T1000 (cell line): ENCODE results near the gene RGS1.

Source experiments
- DNase-seq: peaks from one replicate; lab custom pipeline; 2025; ENCODE audit warnings: mixed read lengths; lab: John Stamatoyannopoulos, UW

Gene RGS1

DNA sequence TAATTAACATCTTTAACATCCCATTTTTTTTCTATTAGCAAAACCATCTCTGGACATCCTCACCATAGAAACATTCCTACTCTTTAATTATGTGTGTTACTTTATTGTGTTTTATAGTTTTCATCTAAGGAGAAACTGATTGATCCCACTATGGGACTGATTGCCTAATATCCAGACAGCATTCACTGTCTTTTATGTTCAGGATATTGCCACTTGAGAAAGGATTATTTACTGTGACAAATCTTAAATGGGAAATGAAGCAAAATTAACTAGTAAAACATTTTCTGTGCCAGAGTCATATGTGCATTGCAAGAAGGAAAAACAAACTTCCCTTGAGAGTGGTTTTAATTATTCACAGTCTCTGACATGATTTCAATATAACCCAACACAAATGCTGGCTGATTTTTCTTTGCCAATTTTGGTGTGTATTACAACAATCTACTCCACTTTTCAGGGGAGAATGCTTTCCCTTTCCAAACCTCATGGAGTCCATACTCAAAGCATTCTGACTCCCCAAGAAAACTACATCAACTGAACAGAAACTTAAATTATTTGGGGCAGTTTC lies 44.6 kb downstream of the RGS1 start:
- DNase-seq = no peak

DNA sequence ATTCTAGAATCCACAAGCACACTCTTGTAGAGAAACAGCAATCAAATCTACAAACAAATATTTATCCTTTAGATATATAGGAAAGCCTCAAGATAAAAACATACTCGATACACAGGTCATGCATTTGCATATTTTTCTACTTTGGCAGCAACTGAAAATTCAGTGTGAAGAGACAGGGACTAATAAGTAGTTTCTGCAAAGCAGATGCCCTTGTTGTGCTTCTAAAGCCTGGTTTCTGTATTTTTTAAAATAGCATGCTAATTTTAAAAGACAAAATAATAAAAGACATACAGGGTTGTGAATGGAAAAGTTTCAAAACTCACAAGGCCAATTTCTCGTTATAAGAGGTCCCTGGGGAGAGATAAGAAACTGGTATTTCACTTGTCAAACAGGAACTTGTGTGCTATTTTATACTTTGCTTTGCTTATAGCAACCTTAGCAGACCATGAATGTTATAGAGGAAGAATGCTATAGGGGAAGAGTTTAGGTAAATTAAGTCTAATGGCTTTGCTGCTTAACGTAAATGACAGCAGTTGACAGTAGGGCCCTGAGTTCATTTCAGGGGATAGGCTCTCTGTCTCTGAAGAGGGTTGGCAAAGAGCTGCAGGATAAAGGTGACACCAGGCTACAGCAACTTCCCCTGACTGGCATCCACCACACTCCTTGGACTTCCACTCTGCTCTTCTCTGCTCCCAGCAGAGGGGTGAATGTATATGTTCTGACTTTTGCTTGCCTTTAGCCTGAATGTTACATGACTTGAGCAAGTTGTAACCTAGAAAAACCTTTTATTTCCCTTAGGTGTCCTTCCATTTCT lies 51.0 kb downstream of the RGS1 start:
- no peak for DNase-seq

DNA sequence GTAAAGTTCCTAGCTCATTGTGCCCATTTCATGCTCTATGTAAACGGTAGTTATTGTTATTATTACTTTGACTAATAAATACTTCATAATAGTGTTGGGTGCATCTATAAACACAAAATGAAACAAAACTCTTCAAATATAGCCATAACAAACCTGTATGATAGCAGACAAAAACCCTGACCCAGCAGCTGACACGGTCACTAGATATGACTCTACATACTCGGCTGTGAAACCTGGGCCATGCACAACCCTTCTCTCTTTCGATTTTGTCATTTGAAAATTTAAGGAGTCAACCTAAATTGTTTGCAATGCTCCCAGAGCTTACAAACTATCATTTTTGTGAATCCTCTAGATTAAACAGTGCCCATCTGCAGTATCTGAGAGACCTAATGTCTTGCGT lies 52.3 kb downstream of the RGS1 start:
- DNase-seq = no peak

DNA sequence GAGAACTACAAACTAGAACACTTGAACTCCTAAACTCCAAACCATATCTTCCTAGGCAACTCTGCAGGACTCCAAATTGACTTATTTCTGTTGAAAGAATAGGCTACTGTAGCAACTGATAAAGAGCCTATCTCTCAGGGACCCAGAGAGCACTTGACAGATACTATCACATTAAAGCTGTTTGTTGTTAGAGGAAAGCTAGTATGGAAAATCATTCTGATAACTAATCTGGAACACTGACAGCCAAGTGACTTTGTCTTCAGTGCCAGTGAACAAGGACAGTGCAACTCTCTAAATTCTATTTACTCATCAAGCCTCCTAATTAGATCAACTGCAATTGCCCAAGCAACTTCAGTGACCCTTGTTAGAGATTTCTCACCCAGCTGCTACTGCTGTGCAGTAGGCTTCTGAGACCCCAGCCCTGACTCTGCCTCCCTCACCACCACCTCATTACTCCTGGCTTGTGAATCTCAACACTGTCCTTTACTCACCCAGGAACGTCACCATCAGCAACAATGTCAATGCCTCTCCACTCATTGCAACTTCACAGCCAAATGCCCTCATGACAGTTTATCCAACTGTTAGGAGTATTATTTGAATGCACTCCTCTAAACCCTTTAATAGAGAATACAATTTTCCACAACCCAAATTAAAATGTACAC lies 53.0 kb downstream of the RGS1 start:
- no peak for DNase-seq

DNA sequence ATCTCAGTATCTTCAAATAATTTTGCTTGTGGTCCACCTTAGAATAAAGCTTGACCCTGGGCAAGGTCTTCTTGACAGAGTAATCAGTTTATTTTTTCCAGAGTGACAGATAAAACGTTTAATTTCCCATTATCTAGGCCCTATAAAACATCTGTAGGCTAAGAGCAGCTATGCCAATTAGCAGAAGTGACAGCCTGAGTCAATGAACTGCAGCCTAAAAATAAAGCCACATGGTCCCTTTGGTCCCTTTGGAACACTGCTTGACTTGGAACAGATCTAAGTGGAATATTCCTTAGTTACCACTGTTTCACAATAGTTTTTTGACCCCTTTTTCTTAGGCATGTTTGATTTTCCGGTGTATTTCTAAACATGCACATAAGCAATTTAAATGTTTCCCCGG lies 54.0 kb downstream of the RGS1 start:
- DNase-seq = no peak
